ENCODE data around the gene CYTH4.

Gene CYTH4

DNA sequence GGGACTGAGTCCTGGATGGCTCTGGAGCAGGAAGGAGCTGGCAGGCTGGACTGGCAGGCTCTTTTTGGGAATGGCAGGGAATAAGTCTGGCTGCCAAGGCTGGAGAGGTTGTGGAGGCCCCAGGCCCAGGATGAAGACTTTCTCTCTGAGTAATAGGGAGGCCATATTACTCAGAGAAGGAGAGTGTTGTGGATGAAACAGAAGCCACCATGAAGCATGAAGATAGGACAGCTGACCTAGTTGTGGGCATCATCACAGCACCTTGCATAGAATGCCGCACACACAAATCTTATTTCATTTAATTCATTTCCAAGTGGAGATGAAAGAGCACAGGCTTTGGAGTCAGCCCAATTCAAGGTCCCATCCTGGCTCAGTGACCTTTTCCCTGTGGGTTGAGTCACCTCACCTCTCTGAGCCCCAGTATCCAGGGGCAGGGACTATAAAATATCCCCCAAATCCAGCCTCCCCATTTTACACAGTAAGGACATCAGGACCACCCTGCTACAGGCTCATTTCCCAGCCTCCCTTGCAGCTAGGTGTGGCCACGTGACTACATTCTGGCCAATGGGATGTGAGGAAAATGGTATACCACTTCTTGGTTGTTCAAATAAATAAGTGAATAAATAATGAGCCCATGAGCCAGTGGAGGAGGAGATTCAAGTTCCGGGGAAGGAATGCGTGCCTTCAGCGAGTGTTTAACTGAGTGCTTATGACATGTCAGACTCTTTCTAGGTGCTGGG is 9.4 kb downstream of the CYTH4 start:
- no peak for DNase-seq (ENCODE audit: low read depth)

- DNase-seq (ENCODE audit: low read depth), result no peak
Observed at GRCh38 chr22:37292641-37293040, 10.3 kb downstream of the CYTH4 start.

GRCh38 chr22:37293172-37293571 is 10.9 kb downstream of the CYTH4 start:
- DNase-seq (ENCODE audit: low read depth), result no peak

DNA sequence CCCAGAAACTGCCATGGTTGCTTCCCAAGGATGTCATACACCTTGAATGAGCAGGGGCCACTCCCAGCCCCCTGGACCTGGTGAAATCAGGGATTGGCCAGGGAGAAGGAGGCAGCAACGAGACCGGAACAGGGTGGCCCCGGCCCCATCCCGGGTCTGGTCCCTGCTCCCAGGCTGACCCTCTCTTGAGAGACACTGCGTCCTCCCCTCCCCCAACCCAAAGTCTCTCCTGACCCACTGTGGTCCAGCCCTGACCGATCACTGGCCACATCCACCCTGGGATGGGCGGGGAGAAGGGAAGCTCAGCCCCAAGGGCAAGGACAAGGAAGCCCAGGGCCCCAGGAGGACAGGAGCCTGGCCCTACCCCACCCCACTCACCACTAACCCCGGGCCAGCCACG is 12.4 kb downstream of the CYTH4 start:
- no peak for DNase-seq (ENCODE audit: low read depth)

DNA sequence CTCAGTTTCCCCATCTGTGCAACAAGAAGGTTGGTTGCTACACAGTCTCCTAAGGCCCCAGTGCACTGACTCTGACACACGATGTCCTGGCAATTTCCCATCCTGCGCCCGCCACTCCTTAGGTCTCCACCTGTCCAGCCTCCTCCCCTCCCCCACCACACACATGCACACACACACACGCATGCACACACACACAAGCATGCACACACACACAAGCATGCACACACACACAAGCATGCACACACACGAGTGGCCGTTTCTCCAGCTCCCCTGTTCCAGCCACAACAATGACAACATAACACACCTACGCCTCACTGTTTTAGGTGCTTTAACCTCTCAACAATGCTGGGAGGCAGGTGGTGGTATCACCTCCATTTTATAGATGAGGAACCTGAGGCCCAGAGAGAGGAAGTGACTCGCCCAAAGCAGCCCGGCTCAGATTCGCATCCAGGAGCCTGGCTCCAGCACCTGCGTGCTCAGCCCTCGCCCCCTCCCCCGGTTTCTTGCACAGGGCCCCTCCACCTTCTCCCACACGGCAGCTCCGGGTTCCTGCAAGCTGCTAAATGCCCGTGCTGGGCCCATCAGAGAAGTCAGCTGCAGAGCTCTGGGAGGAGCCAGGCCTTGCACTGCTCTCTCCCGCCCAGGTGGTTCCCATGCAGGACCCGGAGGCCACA is 13.0 kb downstream of the CYTH4 start:
- no peak for DNase-seq (ENCODE audit: low read depth)

DNA sequence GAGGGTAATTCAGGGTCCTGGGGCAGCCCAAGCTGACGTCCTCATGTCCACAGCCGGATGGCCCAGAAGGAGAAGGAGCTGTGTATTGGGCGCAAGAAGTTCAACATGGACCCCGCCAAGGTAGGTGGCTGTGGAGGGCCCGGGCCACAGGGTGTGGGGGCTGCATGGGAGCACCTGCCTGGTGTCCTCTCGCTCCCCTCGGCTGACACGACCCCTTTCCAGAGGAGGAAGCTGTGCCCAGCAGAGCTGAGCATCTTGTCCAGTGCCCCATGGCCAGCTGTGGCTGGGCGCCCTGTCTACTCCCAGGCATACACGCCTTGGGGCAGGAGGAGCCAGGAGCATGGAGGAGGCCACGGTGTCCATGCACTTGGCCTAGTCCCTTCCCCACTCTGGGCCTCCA is 13.6 kb downstream of the CYTH4 start:
- no peak for DNase-seq (ENCODE audit: low read depth)

DNA sequence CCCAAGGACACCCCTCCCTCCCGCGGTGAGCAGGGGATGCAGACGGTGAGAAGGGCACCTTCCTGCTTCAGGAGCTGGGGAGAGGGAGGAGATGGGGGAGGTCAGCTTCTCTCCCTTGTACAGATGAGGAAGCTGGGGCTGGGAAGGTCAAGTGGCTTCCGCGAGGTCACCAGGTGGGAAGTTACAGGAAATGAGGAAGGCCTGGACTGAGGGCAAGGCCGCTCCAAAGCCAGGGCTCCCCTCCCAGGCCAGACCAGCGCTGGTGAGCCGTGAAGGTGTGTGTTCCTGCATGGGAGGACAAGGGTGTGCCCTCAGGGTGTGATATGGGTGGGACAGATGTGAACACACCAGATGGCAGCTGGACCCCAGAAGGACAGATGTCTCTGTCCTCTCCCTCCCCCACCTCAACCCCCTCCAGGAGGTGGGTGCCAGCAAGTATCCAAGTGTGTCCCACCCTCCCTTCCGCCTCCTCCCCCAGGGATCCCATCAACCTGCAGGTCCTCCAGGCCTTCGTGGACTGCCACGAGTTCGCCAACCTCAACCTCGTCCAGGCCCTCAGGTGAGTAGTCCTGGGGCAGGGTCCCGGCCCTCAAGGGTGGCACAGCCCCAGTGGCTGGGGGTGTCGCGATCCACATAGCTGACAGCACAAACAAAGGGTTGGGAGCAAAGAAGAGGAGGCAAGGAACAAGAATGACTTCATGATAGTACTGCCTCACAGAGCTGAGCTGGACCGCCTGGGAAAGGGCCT is 16.6 kb downstream of the CYTH4 start:
- no peak for DNase-seq (ENCODE audit: low read depth)

- DNase-seq (ENCODE audit: low read depth), result no peak
Observed at GRCh38 chr22:37299969-37300509, 17.7 kb downstream of the CYTH4 start.

DNA sequence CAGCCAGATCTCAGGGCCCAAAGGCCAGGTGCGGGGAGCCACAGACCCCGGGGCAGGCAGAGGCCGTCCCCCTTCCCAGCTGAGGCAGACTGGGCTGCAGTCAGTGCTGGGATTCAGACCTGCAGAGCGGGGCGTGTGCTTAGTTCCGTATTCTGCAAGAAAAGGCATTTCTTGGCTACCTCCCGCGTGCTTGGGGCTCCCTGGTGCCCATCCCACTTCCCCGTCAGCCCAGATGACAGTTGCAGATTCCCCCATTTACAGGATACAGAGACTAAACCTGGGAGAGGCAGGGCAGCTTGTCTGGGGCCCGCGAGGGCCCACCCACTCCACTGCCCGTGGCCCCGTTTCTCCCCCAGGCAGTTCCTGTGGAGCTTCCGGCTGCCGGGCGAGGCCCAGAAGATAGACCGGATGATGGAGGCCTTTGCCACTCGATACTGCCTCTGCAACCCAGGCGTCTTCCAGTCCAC is 18.3 kb downstream of the CYTH4 start:
- no peak for DNase-seq (ENCODE audit: low read depth)

DNA sequence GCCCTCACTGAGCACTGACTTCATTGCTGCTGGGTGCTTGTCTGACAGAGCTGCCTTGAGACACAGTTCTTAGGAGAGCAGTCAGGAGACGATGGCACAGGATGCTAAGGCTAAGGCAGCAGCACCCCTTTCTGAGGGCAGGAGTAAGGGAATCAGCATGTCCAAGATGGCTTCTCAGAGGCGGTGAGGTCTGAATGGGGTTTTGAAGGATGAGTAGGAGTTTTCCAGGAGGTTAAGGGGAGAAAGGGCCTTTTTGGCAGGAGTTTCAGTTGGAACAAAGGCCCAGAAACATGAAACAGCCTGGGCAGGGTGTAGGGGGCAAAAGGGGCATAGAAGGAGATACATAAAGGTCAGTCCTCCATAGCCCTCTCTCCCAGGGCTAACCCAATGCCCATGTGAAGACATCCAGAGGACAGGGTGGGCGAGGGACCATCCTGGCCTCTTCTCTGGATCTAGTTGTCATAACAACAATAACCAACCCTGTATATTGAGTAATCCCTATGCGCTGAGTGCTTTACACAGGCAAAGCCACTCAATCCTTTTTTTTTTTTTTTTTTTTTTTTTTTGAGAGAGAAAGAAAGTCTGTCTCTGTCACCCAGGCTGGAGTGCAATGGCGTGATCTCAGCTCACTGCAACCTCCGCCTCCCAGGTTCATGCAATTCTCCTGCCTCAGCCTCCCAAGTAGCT is 19.0 kb downstream of the CYTH4 start:
- no peak for DNase-seq (ENCODE audit: low read depth)

- no peak for DNase-seq (ENCODE audit: low read depth)
Observed at GRCh38 chr22:37302674-37303555, 20.6 kb downstream of the CYTH4 start.

DNA sequence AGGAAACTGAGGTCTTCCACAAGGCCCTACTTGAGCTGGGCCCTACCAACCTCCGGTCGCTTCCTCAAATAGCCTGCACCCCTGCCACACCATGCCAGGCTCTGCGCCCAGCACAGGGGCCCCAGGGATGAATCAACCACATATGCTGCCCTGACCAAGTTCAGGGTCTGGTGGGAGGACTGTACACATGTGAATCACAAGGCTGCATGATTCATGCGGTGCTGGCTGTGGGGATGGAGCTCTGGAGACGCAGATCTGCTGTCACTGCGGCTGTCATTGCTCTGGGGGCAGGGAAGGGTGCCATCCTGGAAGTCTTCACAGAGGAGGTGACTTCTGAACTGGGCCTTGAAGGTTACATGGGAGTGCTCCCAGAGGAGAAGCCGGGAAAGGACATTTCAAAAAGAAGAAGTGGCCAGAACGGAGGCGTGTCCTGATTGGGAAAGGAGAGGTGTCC is 21.5 kb downstream of the CYTH4 start:
- DNase-seq (ENCODE audit: low read depth), result peak; percentile 47

- DNase-seq (ENCODE audit: low read depth), result no peak
Observed at GRCh38 chr22:37304595-37305343, 22.5 kb downstream of the CYTH4 start.

DNA sequence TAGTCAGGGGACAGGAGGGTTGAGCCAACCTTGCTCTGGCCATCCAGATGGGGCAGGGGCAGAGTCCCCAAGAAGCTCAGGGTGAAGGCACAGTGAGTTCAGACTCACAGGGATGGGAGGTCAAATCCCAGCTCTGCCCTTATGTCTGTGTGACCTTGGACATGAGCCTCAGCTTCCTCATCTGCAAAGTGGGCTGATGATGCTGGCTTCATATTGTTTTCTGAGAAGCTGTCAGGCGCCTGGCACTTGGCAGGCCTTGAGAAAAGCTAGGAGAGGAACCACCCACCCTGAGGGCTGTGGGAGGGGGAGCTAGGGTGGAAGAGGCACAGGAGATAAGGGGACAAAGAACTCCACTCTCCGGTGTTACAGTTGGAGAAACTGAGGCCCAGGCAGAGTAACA is 23.6 kb downstream of the CYTH4 start:
- no peak for DNase-seq (ENCODE audit: low read depth)

GRCh38 chr22:37306494-37306829 is 24.2 kb downstream of the CYTH4 start:
- no peak for DNase-seq (ENCODE audit: low read depth)

GRCh38 chr22:37308385-37309200 is 26.3 kb downstream of the CYTH4 start:
- no peak for DNase-seq (ENCODE audit: low read depth)

GRCh38 chr22:37309211-37310074 is 27.1 kb downstream of the CYTH4 start:
- DNase-seq (ENCODE audit: low read depth), result no peak

DNA sequence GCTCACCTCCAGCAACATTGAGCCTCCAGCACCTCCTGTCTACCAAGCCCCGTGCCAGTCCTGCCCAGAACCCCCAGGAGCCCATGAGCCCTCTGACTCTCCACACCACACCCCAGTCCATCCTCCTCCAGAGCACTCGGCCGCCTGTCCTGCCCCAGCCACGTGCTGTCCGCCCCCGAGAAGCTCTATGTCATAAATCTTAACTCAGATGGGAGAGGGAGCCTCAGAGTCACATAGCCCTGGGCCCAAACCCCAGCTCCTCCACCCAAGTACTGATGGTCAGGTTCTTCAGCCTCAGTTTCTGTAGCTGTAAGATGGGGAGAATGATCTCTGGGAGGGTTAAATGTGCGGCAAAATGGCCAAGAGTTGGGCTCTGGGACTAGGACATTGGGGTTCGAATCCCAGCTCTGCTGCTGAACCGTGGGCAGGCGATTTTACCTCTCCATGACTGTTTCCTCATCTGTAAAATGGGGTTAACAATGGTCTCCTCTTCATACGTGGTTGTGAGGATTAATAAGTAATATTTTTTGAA is 27.8 kb downstream of the CYTH4 start:
- DNase-seq (ENCODE audit: low read depth), result no peak
